HCEC 1CT (cell line): ENCODE results near the gene BARHL1.

Source experiments
- DNase-seq: peaks from one replicate; pipeline ENCODE4 v3.0.0-alpha.2; 2017

Gene BARHL1

GRCh38 chr9:132626285-132626684 lies 43.9 kb downstream of the BARHL1 start:
- no peak for DNase-seq

GRCh38 chr9:132627106-132627505 lies 44.7 kb downstream of the BARHL1 start:
- no peak for DNase-seq

DNA sequence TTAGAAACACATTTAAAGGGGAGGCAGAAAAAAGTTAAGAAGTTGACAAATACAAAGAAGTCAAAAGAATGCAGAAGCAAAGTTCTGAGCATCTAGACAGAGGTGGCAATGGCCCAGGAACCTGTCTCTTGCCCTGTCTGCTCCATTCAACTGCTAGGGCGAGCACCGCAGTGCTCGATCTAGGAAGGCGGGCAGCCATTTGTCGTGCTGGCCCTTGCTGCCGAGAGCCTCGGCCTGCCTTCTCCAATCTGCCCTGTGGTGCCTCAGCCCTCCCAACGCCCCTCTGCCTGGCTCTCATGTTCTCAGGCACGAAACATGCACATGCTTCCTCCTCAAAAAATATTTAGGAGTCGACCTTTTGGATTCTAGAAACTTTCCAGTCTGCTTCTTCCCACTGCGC lies 45.2 kb downstream of the BARHL1 start:
- DNase-seq: no peak

DNA sequence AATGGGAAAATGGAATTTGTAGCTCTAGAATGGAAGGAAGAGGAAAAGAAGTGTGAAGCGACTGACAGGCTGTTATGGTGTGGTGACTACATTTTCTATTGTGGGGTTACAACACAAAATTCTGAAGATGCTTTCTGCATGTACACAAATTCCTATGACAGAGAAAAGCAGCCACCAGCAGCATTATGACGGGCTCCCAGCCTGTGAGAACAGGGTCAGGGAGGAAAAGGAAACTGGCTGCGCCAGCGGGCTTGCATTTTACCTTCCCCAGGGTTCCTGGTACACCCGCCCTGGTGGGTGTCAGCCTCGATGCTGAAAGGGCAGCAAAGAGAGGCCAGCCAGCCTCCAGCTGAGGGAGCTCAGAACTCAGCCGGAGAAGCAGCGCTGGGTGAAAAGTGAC lies 46.3 kb downstream of the BARHL1 start:
- no peak for DNase-seq

GRCh38 chr9:132630116-132630515 lies 47.7 kb downstream of the BARHL1 start:
- no peak for DNase-seq

GRCh38 chr9:132630811-132631210 lies 48.4 kb downstream of the BARHL1 start:
- DNase-seq: no peak

GRCh38 chr9:132631280-132631679 lies 48.9 kb downstream of the BARHL1 start:
- DNase-seq: peak; percentile 78

GRCh38 chr9:132631685-132632084 lies 49.3 kb downstream of the BARHL1 start:
- DNase-seq: no peak

- DNase-seq: no peak
These were observed 50.2 kb downstream of the BARHL1 start for GRCh38 chr9:132632413-132633129.

DNA sequence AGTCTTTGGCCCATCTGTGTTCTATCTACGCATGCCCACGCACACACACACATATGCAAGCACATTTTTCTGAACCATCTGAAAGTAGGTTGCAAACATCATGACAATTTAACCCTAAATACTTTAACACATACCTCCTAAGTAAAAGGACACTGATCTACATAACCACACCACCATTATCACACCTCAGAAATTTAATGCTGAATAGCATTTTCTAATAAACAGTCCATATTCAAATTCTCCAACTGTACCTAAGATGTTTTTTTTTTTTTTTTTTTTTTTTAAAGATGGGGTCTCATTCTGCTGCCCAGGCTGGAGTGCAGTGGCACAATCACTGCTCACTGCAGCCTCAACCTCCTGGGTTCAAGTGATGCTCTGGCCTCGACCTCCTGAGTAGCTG lies 51.9 kb downstream of the BARHL1 start:
- DNase-seq: no peak

- DNase-seq: no peak
These were observed 54.9 kb downstream of the BARHL1 start for GRCh38 chr9:132637351-132637750.

GRCh38 chr9:132637801-132638200 lies 55.4 kb downstream of the BARHL1 start:
- DNase-seq: no peak

DNA sequence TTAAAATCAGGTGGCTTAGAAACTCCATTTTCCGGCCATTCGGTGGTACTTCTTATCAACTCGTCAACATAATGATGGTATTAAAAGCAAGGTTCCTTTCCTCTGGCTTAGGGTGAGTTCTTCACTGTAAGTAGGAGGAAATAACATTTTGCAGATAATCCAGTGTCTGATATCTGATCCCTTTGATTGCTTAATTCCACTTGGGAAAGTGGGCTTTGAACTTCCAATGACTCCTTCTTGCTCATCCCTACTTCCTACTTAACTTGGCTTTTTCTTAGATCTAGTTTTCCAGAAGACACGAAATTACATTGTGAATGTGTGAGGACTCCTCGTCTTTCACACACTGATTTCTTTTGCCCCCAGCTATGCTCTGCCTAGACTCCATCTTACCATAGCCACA lies 55.8 kb downstream of the BARHL1 start:
- peak; percentile 77 for DNase-seq

DNA sequence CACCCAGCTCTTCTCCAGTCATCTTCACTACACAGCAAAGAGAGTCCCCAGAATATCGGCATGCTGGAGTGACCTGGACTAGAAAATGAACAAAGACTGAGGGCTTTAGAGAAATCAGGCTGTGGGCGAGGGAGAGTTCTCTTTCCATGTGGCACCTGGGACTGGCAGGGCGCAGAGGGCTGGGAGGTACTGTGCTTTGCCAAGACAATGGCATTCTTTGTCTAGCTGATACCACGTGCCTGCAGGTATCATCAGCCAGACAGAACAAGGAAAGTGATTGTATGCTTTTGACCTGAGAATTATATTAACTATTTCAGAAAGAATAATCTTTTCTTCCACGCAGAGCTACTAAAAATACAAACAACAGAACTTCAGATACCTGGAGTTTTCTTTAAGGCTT lies 56.9 kb downstream of the BARHL1 start:
- DNase-seq: no peak
